Endothelial cell of umbilical vein (primary cell): ENCODE results near the gene ARHGAP21. TPM values are rescaled to one million over a fixed set of nuclear protein-coding genes. Genes with fewer than 3 reads are reported as not detected.

Experiments
- BruUV-seq: library from RNA; stranded (reverse); fragments of 400-500 nt; replicated peaks from 2 replicates; lab custom pipeline; 2021; lab: Mats Ljungman, UMichigan
- CTCF ChIA-PET: fragments of 300-600, 350-600 bp; sonication (Branson Sonifier 250); formaldehyde crosslinking; loops from one replicate; lab custom pipeline; 2021; ENCODE audit warnings: antibody characterized with exemption, inconsistent platforms; lab: Charles Lee
- POLR2A ChIA-PET: fragments of 300-600, 350-600 bp; sonication (Branson Sonifier 250); formaldehyde crosslinking; loops from one replicate; lab custom pipeline; 2021; ENCODE audit warnings: antibody characterized with exemption, inconsistent platforms; lab: Charles Lee
- DNase-seq: peaks from one replicate; pipeline ENCODE4 v3.0.0-alpha.2; 2011; ENCODE audit warnings: low read depth, low spot score
- FAIRE-seq: peaks from 2 replicates; lab custom pipeline; 2011; peaks lifted over from hg19 to GRCh38; lab: Jason Lieb, UNC
- H2AFZ ChIP-seq: 2 replicates; pipeline ENCODE4 v1.6.0; 2012; ENCODE audit warnings: low read depth, low read length, control low read depth, inconsistent platforms
- H3K27ac ChIP-seq: 2 replicates; pipeline ENCODE4 v1.5.1; 2011; ENCODE audit warnings: low read depth, mild to moderate bottlenecking, control low read depth, low read length, moderate library complexity; ENCODE audit not compliant: insufficient read depth
- H3K27me3 ChIP-seq, 2 experiments: 2 replicates each; pipeline versions ENCODE4 v1.6.0 to v1.6.1; 2011; ENCODE audit warnings: low read length in 2 of 2, mixed read lengths in 1 of 2; ENCODE audit not compliant: control insufficient read depth in 2 of 2, insufficient read depth in 2 of 2
- H3K36me3 ChIP-seq, 2 experiments: 2 replicates in 1 of 2; 3 replicates in 1 of 2; pipeline ENCODE4 v1.5.1; 2011; ENCODE audit warnings: low read length in 2 of 2, mild to moderate bottlenecking in 1 of 2, moderate library complexity in 1 of 2; ENCODE audit not compliant: control insufficient read depth in 2 of 2, insufficient read depth in 2 of 2; ENCODE audit errors: extremely low read depth in 1 of 2
- H3K4me1 ChIP-seq: 3 replicates; pipeline ENCODE4 v1.5.1; 2011; ENCODE audit warnings: mild to moderate bottlenecking, low read length; ENCODE audit not compliant: control insufficient read depth, insufficient read depth; ENCODE audit errors: extremely low read depth
- H3K4me2 ChIP-seq: 2 replicates; pipeline ENCODE4 v1.6.1; 2011; ENCODE audit warnings: low read length, control low read depth, mixed read lengths; ENCODE audit not compliant: insufficient read depth
- H3K4me3 ChIP-seq, 3 experiments: fragments of 200-600 bp in 1 of 3; sonication (generic), shearing (Covaris generic) in 1 of 3; replicated peaks in 1 of 3; 2 replicates each; pipeline ENCODE4 v1.5.1; 2011 to 2016; ENCODE audit warnings: control low read depth in 3 of 3, low read length in 3 of 3, mild to moderate bottlenecking in 2 of 3, inconsistent platforms in 1 of 3, low read depth in 1 of 3, moderate library complexity in 1 of 3; ENCODE audit not compliant: insufficient read depth in 1 of 3
- H3K79me2 ChIP-seq: 2 replicates; pipeline ENCODE4 v1.6.0; 2012; ENCODE audit warnings: low read length, inconsistent platforms; ENCODE audit not compliant: control insufficient read depth, insufficient read depth
- H3K9ac ChIP-seq: replicated peaks from 2 replicates; pipeline ENCODE3; 2011; ENCODE audit warnings: low read length, control low read depth; ENCODE audit not compliant: insufficient read depth; ENCODE audit errors: extremely low read depth
- H3K9me1 ChIP-seq: replicated peaks from 3 replicates; pipeline ENCODE4 v1.6.0; 2011; ENCODE audit warnings: mild to moderate bottlenecking, low read length; ENCODE audit not compliant: control insufficient read depth, insufficient read depth; ENCODE audit errors: extremely low read depth
- H3K9me3 ChIP-seq: replicated peaks from 2 replicates; pipeline ENCODE4 v1.5.1; 2012; ENCODE audit warnings: low read length, inconsistent platforms; ENCODE audit not compliant: control insufficient read depth, insufficient read depth
- H4K20me1 ChIP-seq: replicated peaks from 2 replicates; pipeline ENCODE3; 2011; ENCODE audit warnings: mild to moderate bottlenecking, low read length; ENCODE audit not compliant: control insufficient read depth, insufficient read depth; ENCODE audit errors: extremely low read depth
- EZH2 ChIP-seq: IDR thresholded peaks from 2 replicates; pipeline ENCODE4 v1.6.1; 2012; ENCODE audit warnings: borderline replicate concordance, low read depth, mild to moderate bottlenecking, moderate library complexity, low read length, inconsistent platforms; ENCODE audit not compliant: severe bottlenecking
- FOS ChIP-seq: IDR thresholded peaks from 2 replicates; pipeline ENCODE4 v1.6.1; 2011; ENCODE audit warnings: mild to moderate bottlenecking, low read length, moderate library complexity, borderline replicate concordance; ENCODE audit not compliant: insufficient read depth
- GATA2 ChIP-seq: IDR thresholded peaks from 2 replicates; pipeline ENCODE4 v1.7.0; 2011; ENCODE audit warnings: low read depth, mild to moderate bottlenecking, moderate library complexity, mixed read lengths, low read length; ENCODE audit not compliant: insufficient read length, insufficient read depth
- JUN ChIP-seq: IDR thresholded peaks from 2 replicates; pipeline ENCODE4 v1.6.1; 2011; ENCODE audit warnings: borderline replicate concordance, low read depth; ENCODE audit not compliant: insufficient read length, insufficient read depth
- MAX ChIP-seq: IDR thresholded peaks from 2 replicates; pipeline ENCODE4 v1.6.1; 2011; ENCODE audit not compliant: insufficient read depth, insufficient read length
- MYC ChIP-seq: IDR thresholded peaks from one replicate; pipeline ENCODE4 v1.6.1; 2011; ENCODE audit warnings: mild to moderate bottlenecking, low read depth, low read length
- POLR2A ChIP-seq: IDR thresholded peaks from 2 replicates; pipeline ENCODE4 v1.6.1; 2012; ENCODE audit warnings: low read depth, mild to moderate bottlenecking, control low read depth, low read length
- POLR2AphosphoS5 ChIP-seq: IDR thresholded peaks from 2 replicates; pipeline ENCODE4 v1.6.1; 2012; ENCODE audit warnings: low read depth, mild to moderate bottlenecking, control low read depth, low read length, moderate library complexity; ENCODE audit not compliant: insufficient read depth
- dilution Hi-C: fragments of 300-500 bp; cut with MboI; formaldehyde crosslinking; loops from one replicate; pipeline ENCODE4 v1.15.0; 2019; ENCODE audit warnings: low sequenced_read_pairs; ENCODE audit not compliant: extremely low pct_ligation_motif_present
- intact Hi-C: fragments of 100-400 bp; cut with micrococcal nuclease; formaldehyde crosslinking; loops from one replicate; pipeline ENCODE4 v1.10.0; 2022
- polyA plus RNA-seq, 4 experiments: library from polyadenylated mRNA; depleted of rRNA in 3 of 4; stranded (reverse) in 3 of 4; unstranded in 1 of 4; fragments of >200 nt; gene quantifications; 2 replicates each; pipeline versions ENCODE4 v1.2.1 to v1.2.3, GENCODE V29; 2011 to 2012; ENCODE audit warnings: missing spikeins in 1 of 4
- total RNA-seq: library from RNA; stranded (reverse); gene quantifications from 2 replicates; pipeline ENCODE4 v1.2.3, GENCODE V29; 2021
- TF ChIP-seq, protein P1 (sequence below), 2 donors: IDR thresholded peaks; 1 replicate in 1 of 2; 2 replicates in 1 of 2; pipeline ENCODE4 v1.5.1; 2011; ENCODE audit warnings: low read length in 2 of 2, mild to moderate bottlenecking in 2 of 2, moderate library complexity in 2 of 2, control low read depth in 1 of 2, inconsistent platforms in 1 of 2, low read depth in 1 of 2; ENCODE audit not compliant: insufficient read depth in 1 of 2; ENCODE audit errors: extremely low read depth in 1 of 2

Gene ARHGAP21
- total and polyA plus RNA-seq, 2 donors (not counting 3 experiments of a cell fraction or from before 2014, with no cell fraction given), result 29.5 to 97.8 TPM

GRCh38 chr10:24606021-24606420 is 117.7 kb downstream of the ARHGAP21 start:
- intact Hi-C loops (no loop called here), dilution Hi-C loops (no loop called here)
- Histone ChIP-seq H3K4me2 (no peak overlapping the region), H2AFZ (no peak overlapping the region), H3K4me1 (no peaks in the 10 kb centered on the region), H3K9me1 (no peaks in the 10 kb centered on the region), H3K9ac (no peak overlapping the region), H4K20me1 (no peaks in the 10 kb centered on the region), H3K79me2 (peaks cover 6% of the 10 kb centered on the region), H3K36me3 (peaks cover 6 to 13% of the 10 kb centered on the region in 2 experiments), H3K9me3 (no peaks in the 10 kb centered on the region), H3K27ac (no peak overlapping the region), H3K4me3 (no peak overlapping the region), H3K27me3 (no peaks in the 10 kb centered on the region)
- no TSS peak for BruUV-seq
- no peak for TF ChIP-seq FOS
- no peak for TF ChIP-seq GATA2
- TF ChIP-seq, protein P1, sequence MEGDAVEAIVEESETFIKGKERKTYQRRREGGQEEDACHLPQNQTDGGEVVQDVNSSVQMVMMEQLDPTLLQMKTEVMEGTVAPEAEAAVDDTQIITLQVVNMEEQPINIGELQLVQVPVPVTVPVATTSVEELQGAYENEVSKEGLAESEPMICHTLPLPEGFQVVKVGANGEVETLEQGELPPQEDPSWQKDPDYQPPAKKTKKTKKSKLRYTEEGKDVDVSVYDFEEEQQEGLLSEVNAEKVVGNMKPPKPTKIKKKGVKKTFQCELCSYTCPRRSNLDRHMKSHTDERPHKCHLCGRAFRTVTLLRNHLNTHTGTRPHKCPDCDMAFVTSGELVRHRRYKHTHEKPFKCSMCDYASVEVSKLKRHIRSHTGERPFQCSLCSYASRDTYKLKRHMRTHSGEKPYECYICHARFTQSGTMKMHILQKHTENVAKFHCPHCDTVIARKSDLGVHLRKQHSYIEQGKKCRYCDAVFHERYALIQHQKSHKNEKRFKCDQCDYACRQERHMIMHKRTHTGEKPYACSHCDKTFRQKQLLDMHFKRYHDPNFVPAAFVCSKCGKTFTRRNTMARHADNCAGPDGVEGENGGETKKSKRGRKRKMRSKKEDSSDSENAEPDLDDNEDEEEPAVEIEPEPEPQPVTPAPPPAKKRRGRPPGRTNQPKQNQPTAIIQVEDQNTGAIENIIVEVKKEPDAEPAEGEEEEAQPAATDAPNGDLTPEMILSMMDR (IDR thresholded peaks at IDR 0.05; ENCODE audit: extremely low read depth in 1 of 2, insufficient read depth in 1 of 2, low read depth in 1 of 2, low read length in 2 of 2), result no peak
- TF ChIP-seq POLR2A, result no peak
- TF ChIP-seq MYC, result no peak
- no peak for TF ChIP-seq MAX
- TF ChIP-seq POLR2AphosphoS5, result no peak
- no peak for TF ChIP-seq EZH2
- no peak for TF ChIP-seq JUN
- ChIA-PET POLR2A (no interaction called here), CTCF (interaction anchor here (0.7 to 0.9 kb wide), 2 partner anchors 10 to 475 kb away, joined by 3 to 4 read pairs; no protein-coding TSS in a partner anchor)
- DNase-seq (no peak), FAIRE-seq (no peak)
